ENCODE measurements around the gene SOHLH1. TPM values are rescaled to one million over a fixed set of nuclear protein-coding genes. Genes with fewer than 3 reads are reported as not detected.

SOHLH1 gene
- total RNA-seq, 2 experiments from 2014 or later = not detected

- no peaks in the 10 kb centered on the region for H3K79me2 ChIP-seq (ENCODE audit: insufficient read depth, low read depth, low read length)
- BruUV-seq (replicated peaks) = no TSS peak
- no peak for TF ChIP-seq EZH2phosphoT487 (IDR thresholded peaks at IDR 0.05; ENCODE audit: borderline replicate concordance, low read depth, low read length)
- no peaks in the 10 kb centered on the region for H3K9me2 ChIP-seq (ENCODE audit: insufficient read depth, low read length)
- intact Hi-C loops (cut with micrococcal nuclease; ENCODE audit: unreplicated experiment) = no loop called here
- H3K4me2 ChIP-seq (ENCODE audit: low read length) = no peak overlapping the region
- no peak overlapping the region for H3K4me3 ChIP-seq (ENCODE audit: low read depth, low read length, poor library complexity, severe bottlenecking)
- no peaks in the 10 kb centered on the region for H4K20me1 ChIP-seq (ENCODE audit: insufficient read depth, low read length)
- H2AFZ ChIP-seq (ENCODE audit: low read length) = no peak overlapping the region
- ChIA-PET POLR2A (no interaction called here), CTCF (ENCODE audit: unreplicated experiment) (no interaction called here)
- no peak overlapping the region for H3K27ac ChIP-seq (ENCODE audit: low read depth, low read length, poor library complexity, severe bottlenecking)
- no peaks in the 10 kb centered on the region for H3K9me3 ChIP-seq (ENCODE audit: low read length)
- H3K36me3 ChIP-seq (ENCODE audit: insufficient read depth, low read length) = no peaks in the 10 kb centered on the region
- H3K4me1 ChIP-seq (ENCODE audit: insufficient read depth, low read length, poor library complexity, severe bottlenecking) = no peaks in the 10 kb centered on the region
- DNase-seq (ENCODE audit: low spot score) = no peak
Observed at GRCh38 chr9:135736979-135737839, 37.9 kb upstream of the SOHLH1 start.

- TF ChIP-seq CTCF (conservative IDR thresholded peaks at IDR 0.05; ENCODE audit: low read length) = no peak
- no peak for TF ChIP-seq EZH2phosphoT487 (IDR thresholded peaks at IDR 0.05; ENCODE audit: borderline replicate concordance, low read depth, low read length)
- H3K9me3 ChIP-seq (ENCODE audit: low read length) = no peaks in the 10 kb centered on the region
- H3K4me1 ChIP-seq (ENCODE audit: insufficient read depth, low read length, poor library complexity, severe bottlenecking) = no peaks in the 10 kb centered on the region
- no peak overlapping the region for H3K4me2 ChIP-seq (ENCODE audit: low read length)
- H3K4me3 ChIP-seq (ENCODE audit: low read depth, low read length, poor library complexity, severe bottlenecking) = no peak overlapping the region
- intact Hi-C loops (cut with micrococcal nuclease; ENCODE audit: unreplicated experiment) = no loop called here
- DNase-seq (ENCODE audit: low spot score) = no peak
- no peaks in the 10 kb centered on the region for H4K20me1 ChIP-seq (ENCODE audit: insufficient read depth, low read length)
- no TSS peak for BruUV-seq (replicated peaks)
- H3K79me2 ChIP-seq (ENCODE audit: insufficient read depth, low read depth, low read length) = no peaks in the 10 kb centered on the region
- H3K27ac ChIP-seq (ENCODE audit: low read depth, low read length, poor library complexity, severe bottlenecking) = no peak overlapping the region
- no peak overlapping the region for H2AFZ ChIP-seq (ENCODE audit: low read length)
- ChIA-PET POLR2A (no interaction called here), CTCF (ENCODE audit: unreplicated experiment) (no interaction called here)
- H3K9me2 ChIP-seq (ENCODE audit: insufficient read depth, low read length) = no peaks in the 10 kb centered on the region
- no peaks in the 10 kb centered on the region for H3K36me3 ChIP-seq (ENCODE audit: insufficient read depth, low read length)
Observed at GRCh38 chr9:135736272-135736978, 37.1 kb upstream of the SOHLH1 start.

- POLR2A ChIA-PET = no interaction called here
- intact Hi-C loops (cut with micrococcal nuclease; ENCODE audit: unreplicated experiment) = no loop called here
- no TSS peak for BruUV-seq (replicated peaks)
Observed at GRCh38 chr9:135734616-135735144, 35.4 kb upstream of the SOHLH1 start.

More at GRCh38 chr9:135734616-135735144, 35.4 kb upstream of the SOHLH1 start:
- Histone ChIP-seq H3K4me1 (ENCODE audit: insufficient read depth, low read length, poor library complexity, severe bottlenecking) (no peaks in the 10 kb centered on the region), H2AFZ (ENCODE audit: low read length) (no peak overlapping the region), H3K4me3 (ENCODE audit: low read depth, low read length, poor library complexity, severe bottlenecking) (no peak overlapping the region), H3K36me3 (ENCODE audit: insufficient read depth, low read length) (no peaks in the 10 kb centered on the region), H3K27ac (ENCODE audit: low read depth, low read length, poor library complexity, severe bottlenecking) (no peak overlapping the region), H3K9me3 (ENCODE audit: low read length) (no peaks in the 10 kb centered on the region), H3K4me2 (ENCODE audit: low read length) (no peak overlapping the region), H3K79me2 (ENCODE audit: insufficient read depth, low read depth, low read length) (no peaks in the 10 kb centered on the region), H3K9me2 (ENCODE audit: insufficient read depth, low read length) (no peaks in the 10 kb centered on the region), H4K20me1 (ENCODE audit: insufficient read depth, low read length) (no peaks in the 10 kb centered on the region)
- CTCF ChIA-PET (ENCODE audit: unreplicated experiment) = no interaction called here
- DNase-seq (ENCODE audit: low spot score) = no peak
- TF ChIP-seq CTCF (conservative IDR thresholded peaks at IDR 0.05; ENCODE audit: low read length) (no peak), EZH2phosphoT487 (IDR thresholded peaks at IDR 0.05; ENCODE audit: borderline replicate concordance, low read depth, low read length) (no peak)
